Measurements from ENCODE around the gene UBAC2.

The UBAC2 gene

GRCh38 chr13:99301913-99302636 lies 101.4 kb downstream of the UBAC2 start:
- TF ChIP-seq CTCF (IDR thresholded peaks at IDR 0.05; ENCODE audit: insufficient read depth, low read length, missing control alignments), result no peak
- DNase-seq (ENCODE audit: low read depth, low spot score), result no peak
- POLR2A ChIA-PET, result no interaction called here
- CTCF ChIA-PET, result interaction anchor here (1.2 to 13.9 kb wide), 4 partner anchors 32 to 140 kb away, joined by 3 to 93 read pairs (median 4); no protein-coding TSS in a partner anchor
- H3K4me3 ChIP-seq (ENCODE audit: low read depth, low read length), result no peak overlapping the region

GRCh38 chr13:99302637-99303505 lies 102.2 kb downstream of the UBAC2 start:
- CTCF ChIA-PET, result interaction anchor here (1.2 to 13.9 kb wide), 5 partner anchors 32 to 139 kb away, joined by 3 to 93 read pairs (median 5); no protein-coding TSS in a partner anchor
- no peak overlapping the region for H3K4me3 ChIP-seq (ENCODE audit: low read depth, low read length)
- no peak for TF ChIP-seq CTCF (IDR thresholded peaks at IDR 0.05; ENCODE audit: insufficient read depth, low read length, missing control alignments)
- no peak for DNase-seq (ENCODE audit: low read depth, low spot score)
- POLR2A ChIA-PET, result no interaction called here

GRCh38 chr13:99303863-99304521 lies 103.3 kb downstream of the UBAC2 start:
- ChIA-PET CTCF (interaction anchor here (1.3 to 13.9 kb wide), 3 partner anchors 8 to 133 kb away, joined by 3 to 93 read pairs (median 7); no protein-coding TSS in a partner anchor), POLR2A (no interaction called here)
- no peak for DNase-seq (ENCODE audit: low read depth, low spot score)
- TF ChIP-seq CTCF (IDR thresholded peaks at IDR 0.05; ENCODE audit: insufficient read depth, low read length, missing control alignments), result no peak
- no peak overlapping the region for H3K4me3 ChIP-seq (ENCODE audit: low read depth, low read length)

GRCh38 chr13:99304541-99304940 lies 103.9 kb downstream of the UBAC2 start:
- POLR2A ChIA-PET, result no interaction called here
- DNase-seq (ENCODE audit: low read depth, low spot score), result no peak
- H3K4me3 ChIP-seq (ENCODE audit: low read depth, low read length), result no peak overlapping the region
- no peak for TF ChIP-seq CTCF (IDR thresholded peaks at IDR 0.05; ENCODE audit: insufficient read depth, low read length, missing control alignments)
- CTCF ChIA-PET, result interaction anchor here (1.3 to 13.9 kb wide), 3 partner anchors 8 to 132 kb away, joined by 3 to 93 read pairs (median 7); no protein-coding TSS in a partner anchor

GRCh38 chr13:99305158-99305557 lies 104.5 kb downstream of the UBAC2 start:
- POLR2A ChIA-PET, result no interaction called here
- CTCF ChIA-PET, result interaction anchor here (1.3 to 13.9 kb wide), 3 partner anchors 9 to 131 kb away, joined by 3 to 93 read pairs (median 3); no protein-coding TSS in a partner anchor
- DNase-seq (ENCODE audit: low read depth, low spot score), result no peak
- H3K4me3 ChIP-seq (ENCODE audit: low read depth, low read length), result no peak overlapping the region
- no peak for TF ChIP-seq CTCF (IDR thresholded peaks at IDR 0.05; ENCODE audit: insufficient read depth, low read length, missing control alignments)

Data from AG04449 (cell line).